Spleen (tissue), 7 donors: ENCODE data around the gene PSMD13.

Experiments
- CTCF ChIP-seq, 11 experiments: fragments of 200-600 bp in 7 of 11; fragments of 450-650 bp in 4 of 11; sonication (generic) in 4 of 11; IDR thresholded peaks in 8 of 11; conservative IDR thresholded peaks in 3 of 11; 1 replicate in 7 of 11; 2 replicates in 4 of 11; pipeline versions ENCODE4 v1.4.0 to v1.8.0; 2016 to 2021; ENCODE audit warnings: antibody characterized with exemption in 11 of 11, inconsistent platforms in 4 of 11, mild to moderate bottlenecking in 1 of 11
- POLR2A ChIP-seq, 3 donors: fragments of 450-650 bp; IDR thresholded peaks; one replicate each; pipeline ENCODE4 v1.5.1; 2017; ENCODE audit warnings: antibody characterized with exemption in 3 of 3, mild to moderate bottlenecking in 1 of 3
- POLR2AphosphoS5 ChIP-seq, 3 donors: sonication (generic); formaldehyde crosslinking; IDR thresholded peaks; one replicate each; pipeline ENCODE4 v1.5.1; 2017; ENCODE audit warnings: antibody characterized with exemption in 3 of 3
- donor health status: DM: no; HTN: no; CAD: no; lungs with moderate emphysema.
- donor health status: DM: no; HTN: no; CAD: no.
- donor health status: DM: no; HTN: no; CAD: no.

- TF ChIP-seq CTCF (IDR thresholded peaks at IDR 0.05 in 8 of 11, conservative IDR thresholded peaks at IDR 0.05 in 3 of 11) (no peak), POLR2A (IDR thresholded peaks at IDR 0.05) (peak in 1 of 3 donors; percentile 60), POLR2AphosphoS5 (IDR thresholded peaks at IDR 0.05) (peak; percentile 69 to 92 (median 89))
Observed at GRCh38 chr11:279040-279965, 42.5 kb downstream of the PSMD13 start.
